HEK293 (cell line): ENCODE measurements around the gene CSNK1G3.

ENCODE experiments used
- CTCF ChIA-PET: fragments of 350-600 bp; formaldehyde crosslinking; extraction: SDS; loops from one replicate; lab custom pipeline; 2021; ENCODE audit warnings: antibody characterized with exemption; lab: Yijun Ruan, JAX
- POLR2A ChIA-PET: fragments of 300-600 bp; formaldehyde crosslinking; extraction: SDS; loops from one replicate; lab custom pipeline; 2020; ENCODE audit warnings: antibody characterized with exemption, inconsistent platforms; lab: Yijun Ruan, JAX
- H3K27ac ChIP-seq: fragments of 200-500 bp; sonication (Bioruptor generic); 2 replicates; pipeline ENCODE4 v1.5.1; 2014; ENCODE audit warnings: low read depth, low read length, control low read depth, inconsistent platforms; ENCODE audit errors: extremely low read depth
- H3K36me3 ChIP-seq, 2 experiments: fragments of 200-500 bp in 1 of 2; sonication (Bioruptor generic) in 1 of 2; 1 replicate in 1 of 2; 2 replicates in 1 of 2; pipeline ENCODE4 v1.5.1; 2014 to 2017; ENCODE audit warnings: inconsistent platforms in 2 of 2, low read length in 2 of 2; ENCODE audit not compliant: control insufficient read depth in 2 of 2, insufficient read depth in 1 of 2
- H3K4me1 ChIP-seq: fragments of 200-500 bp; sonication (Bioruptor generic); 2 replicates; pipeline ENCODE4 v1.5.1; 2014; ENCODE audit warnings: mild to moderate bottlenecking, low read length, inconsistent platforms; ENCODE audit not compliant: control insufficient read depth, insufficient read depth
- H3K4me3 ChIP-seq: 2 replicates; pipeline ENCODE4 v1.5.1; 2011; ENCODE audit warnings: low read depth, mild to moderate bottlenecking, control low read depth, low read length, moderate library complexity
- H3K9me3 ChIP-seq: fragments of 200-500 bp; sonication (Bioruptor generic); 2 replicates; pipeline ENCODE4 v1.5.1; 2014; ENCODE audit warnings: low read depth, low read length, inconsistent platforms; ENCODE audit not compliant: control insufficient read depth, insufficient read depth
- GFI1B ChIP-seq: fragments of 450-650 bp; formaldehyde crosslinking; IDR thresholded peaks from 2 replicates; pipeline ENCODE4 v1.5.1; 2016; ENCODE audit warnings: missing biosample characterization, missing genetic modification characterization
- GLIS1 ChIP-seq: fragments of 450-650 bp; formaldehyde crosslinking; IDR thresholded peaks from 2 replicates; pipeline ENCODE4 v1.5.1; 2016; ENCODE audit warnings: missing biosample characterization, missing genetic modification characterization
- PRDM6 ChIP-seq: fragments of 450-650 bp; formaldehyde crosslinking; IDR thresholded peaks from 2 replicates; pipeline ENCODE4 v1.5.1; 2017; ENCODE audit warnings: missing biosample characterization, missing genetic modification characterization
- ZBTB7A ChIP-seq: fragments of 450-650 bp; formaldehyde crosslinking; IDR thresholded peaks from 2 replicates; pipeline ENCODE4 v1.5.1; 2016; ENCODE audit warnings: low read depth, missing biosample characterization, missing genetic modification characterization
- ZNF114 ChIP-seq: fragments of 450-650 bp; formaldehyde crosslinking; IDR thresholded peaks from 2 replicates; pipeline ENCODE4 v1.5.0; 2017; ENCODE audit warnings: missing biosample characterization, missing genetic modification characterization
- ZNF146 ChIP-seq: fragments of 450-650 bp; formaldehyde crosslinking; IDR thresholded peaks from 2 replicates; pipeline ENCODE4 v1.5.1; 2016; ENCODE audit warnings: missing biosample characterization, missing genetic modification characterization
- ZNF335 ChIP-seq: fragments of 450-650 bp; formaldehyde crosslinking; conservative IDR thresholded peaks from 2 replicates; pipeline ENCODE4 v1.5.1; 2016; ENCODE audit warnings: missing biosample characterization, missing genetic modification characterization
- ZNF768 ChIP-seq: fragments of 450-650 bp; formaldehyde crosslinking; IDR thresholded peaks from 2 replicates; pipeline ENCODE4 v1.5.1; 2018; ENCODE audit warnings: missing biosample characterization, mild to moderate bottlenecking, missing genetic modification characterization
- ZNF792 ChIP-seq: fragments of 450-650 bp; formaldehyde crosslinking; IDR thresholded peaks from 2 replicates; pipeline ENCODE4 v1.5.1; 2016; ENCODE audit warnings: missing biosample characterization, missing genetic modification characterization
- ZNF830 ChIP-seq: fragments of 450-650 bp; IDR thresholded peaks from 2 replicates; pipeline ENCODE4 v1.5.0; 2018; ENCODE audit warnings: missing biosample characterization, missing genetic modification characterization, low read depth, mild to moderate bottlenecking, moderate library complexity
- ZSCAN16 ChIP-seq: fragments of 450-650 bp; formaldehyde crosslinking; IDR thresholded peaks from 2 replicates; pipeline ENCODE4 v1.5.1; 2016; ENCODE audit warnings: missing biosample characterization, missing genetic modification characterization
- TF ChIP-seq, protein P1 (sequence below): fragments of 450-650 bp; formaldehyde crosslinking; IDR thresholded peaks from 2 replicates; pipeline ENCODE4 v1.5.1; 2016; ENCODE audit warnings: missing biosample characterization, missing genetic modification characterization
- TF ChIP-seq, protein P2 (sequence below): fragments of 450-650 bp; formaldehyde crosslinking; IDR thresholded peaks from 2 replicates; pipeline ENCODE4 v1.5.1; 2016; ENCODE audit warnings: missing biosample characterization, missing genetic modification characterization
- TF ChIP-seq, protein P3 (sequence below): fragments of 450-650 bp; formaldehyde crosslinking; IDR thresholded peaks from 2 replicates; pipeline ENCODE4 v1.5.1; 2016; ENCODE audit warnings: missing biosample characterization, missing genetic modification characterization

CSNK1G3 gene

GRCh38 chr5:123549256-123549904 lies 37.4 kb downstream of the CSNK1G3 start:
- Histone ChIP-seq H3K4me1 (no peaks in the 10 kb centered on the region), H3K4me3 (no peak overlapping the region), H3K27ac (no peak overlapping the region), H3K36me3 (peaks cover 0 to 6% of the 10 kb centered on the region in 2 experiments; a peak in 2 of 3 replicates), H3K9me3 (no peaks in the 10 kb centered on the region)
- no peak for TF ChIP-seq GLIS1 (tag by site-specific recombination)
- ChIA-PET POLR2A (no interaction called here), CTCF (interaction anchor here (0.6 to 0.8 kb wide), 2 partner anchors 18 to 61 kb away, joined by 3 read pairs; no protein-coding TSS in a partner anchor)

GRCh38 chr5:123554601-123555000 lies 42.6 kb downstream of the CSNK1G3 start:
- no peak overlapping the region for H3K27ac ChIP-seq
- H3K9me3 ChIP-seq: no peaks in the 10 kb centered on the region
- TF ChIP-seq, protein P1, sequence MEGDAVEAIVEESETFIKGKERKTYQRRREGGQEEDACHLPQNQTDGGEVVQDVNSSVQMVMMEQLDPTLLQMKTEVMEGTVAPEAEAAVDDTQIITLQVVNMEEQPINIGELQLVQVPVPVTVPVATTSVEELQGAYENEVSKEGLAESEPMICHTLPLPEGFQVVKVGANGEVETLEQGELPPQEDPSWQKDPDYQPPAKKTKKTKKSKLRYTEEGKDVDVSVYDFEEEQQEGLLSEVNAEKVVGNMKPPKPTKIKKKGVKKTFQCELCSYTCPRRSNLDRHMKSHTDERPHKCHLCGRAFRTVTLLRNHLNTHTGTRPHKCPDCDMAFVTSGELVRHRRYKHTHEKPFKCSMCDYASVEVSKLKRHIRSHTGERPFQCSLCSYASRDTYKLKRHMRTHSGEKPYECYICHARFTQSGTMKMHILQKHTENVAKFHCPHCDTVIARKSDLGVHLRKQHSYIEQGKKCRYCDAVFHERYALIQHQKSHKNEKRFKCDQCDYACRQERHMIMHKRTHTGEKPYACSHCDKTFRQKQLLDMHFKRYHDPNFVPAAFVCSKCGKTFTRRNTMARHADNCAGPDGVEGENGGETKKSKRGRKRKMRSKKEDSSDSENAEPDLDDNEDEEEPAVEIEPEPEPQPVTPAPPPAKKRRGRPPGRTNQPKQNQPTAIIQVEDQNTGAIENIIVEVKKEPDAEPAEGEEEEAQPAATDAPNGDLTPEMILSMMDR (tag by site-specific recombination): peak; percentile 22; the same call in 1 of the 2 replicates
- TF ChIP-seq ZBTB7A (tag by site-specific recombination): no peak
- TF ChIP-seq ZNF146: no peak
- TF ChIP-seq, protein P2, sequence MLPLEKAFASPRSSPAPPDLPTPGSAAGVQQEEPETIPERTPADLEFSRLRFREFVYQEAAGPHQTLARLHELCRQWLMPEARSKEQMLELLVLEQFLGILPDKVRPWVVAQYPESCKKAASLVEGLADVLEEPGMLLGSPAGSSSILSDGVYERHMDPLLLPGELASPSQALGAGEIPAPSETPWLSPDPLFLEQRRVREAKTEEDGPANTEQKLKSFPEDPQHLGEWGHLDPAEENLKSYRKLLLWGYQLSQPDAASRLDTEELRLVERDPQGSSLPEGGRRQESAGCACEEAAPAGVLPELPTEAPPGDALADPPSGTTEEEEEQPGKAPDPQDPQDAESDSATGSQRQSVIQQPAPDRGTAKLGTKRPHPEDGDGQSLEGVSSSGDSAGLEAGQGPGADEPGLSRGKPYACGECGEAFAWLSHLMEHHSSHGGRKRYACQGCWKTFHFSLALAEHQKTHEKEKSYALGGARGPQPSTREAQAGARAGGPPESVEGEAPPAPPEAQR: no peak
- TF ChIP-seq PRDM6 (tag by site-specific recombination): no peak
- no peak for TF ChIP-seq GFI1B
- CTCF ChIA-PET: no interaction called here
- POLR2A ChIA-PET: interaction anchor here (0.9 kb wide), 1 partner anchor 43 kb away, joined by 3 read pairs; the partner anchor contains the start of gene CSNK1G3
- H3K4me3 ChIP-seq: no peak overlapping the region
- H3K36me3 ChIP-seq: peaks cover 0 to 3% of the 10 kb centered on the region in 2 experiments; a peak in 2 of 3 replicates
- no peaks in the 10 kb centered on the region for H3K4me1 ChIP-seq

GRCh38 chr5:123557907-123558306 lies 45.9 kb downstream of the CSNK1G3 start:
- no peaks in the 10 kb centered on the region for H3K9me3 ChIP-seq
- POLR2A ChIA-PET: no interaction called here

More at GRCh38 chr5:123557907-123558306, 45.9 kb downstream of the CSNK1G3 start:
- CTCF ChIA-PET: interaction anchor here (1.3 kb wide), 1 partner anchor 135 kb away, joined by 4 read pairs; the partner anchor contains the start of gene CEP120
- TF ChIP-seq ZNF335: no peak
- TF ChIP-seq ZSCAN16 (tag by site-specific recombination): no peak
- no peak for TF ChIP-seq ZNF114 (tag by site-specific recombination)
- no peak for TF ChIP-seq ZNF792
- TF ChIP-seq, protein P3, sequence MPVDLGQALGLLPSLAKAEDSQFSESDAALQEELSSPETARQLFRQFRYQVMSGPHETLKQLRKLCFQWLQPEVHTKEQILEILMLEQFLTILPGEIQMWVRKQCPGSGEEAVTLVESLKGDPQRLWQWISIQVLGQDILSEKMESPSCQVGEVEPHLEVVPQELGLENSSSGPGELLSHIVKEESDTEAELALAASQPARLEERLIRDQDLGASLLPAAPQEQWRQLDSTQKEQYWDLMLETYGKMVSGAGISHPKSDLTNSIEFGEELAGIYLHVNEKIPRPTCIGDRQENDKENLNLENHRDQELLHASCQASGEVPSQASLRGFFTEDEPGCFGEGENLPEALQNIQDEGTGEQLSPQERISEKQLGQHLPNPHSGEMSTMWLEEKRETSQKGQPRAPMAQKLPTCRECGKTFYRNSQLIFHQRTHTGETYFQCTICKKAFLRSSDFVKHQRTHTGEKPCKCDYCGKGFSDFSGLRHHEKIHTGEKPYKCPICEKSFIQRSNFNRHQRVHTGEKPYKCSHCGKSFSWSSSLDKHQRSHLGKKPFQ (tag by site-specific recombination): no peak
- no peak for TF ChIP-seq ZNF830 (tag by site-specific recombination)
- no peak for TF ChIP-seq ZNF768 (tag by site-specific recombination)
- TF ChIP-seq, all 188 proteins: peak for 0
- Histone ChIP-seq H3K4me1 (no peaks in the 10 kb centered on the region), H3K36me3 (no peaks in the 10 kb centered on the region; a peak in 1 of 3 replicates), H3K4me3 (no peak overlapping the region), H3K27ac (no peak overlapping the region)
